ENCODE measurements around the gene SLC4A3. TPM values are rescaled to one million over a fixed set of nuclear protein-coding genes. Genes with fewer than 3 reads are reported as not detected.
A peak's percentile ranks its signal among the peaks of the same experiment; 100 is the strongest.

The SLC4A3 gene
- total and polyA plus RNA-seq, 2 of the 8 experiments (the other 6 are each of a cell fraction or from before 2014, with no cell fraction given): 4.8 to 7.4 TPM

DNA sequence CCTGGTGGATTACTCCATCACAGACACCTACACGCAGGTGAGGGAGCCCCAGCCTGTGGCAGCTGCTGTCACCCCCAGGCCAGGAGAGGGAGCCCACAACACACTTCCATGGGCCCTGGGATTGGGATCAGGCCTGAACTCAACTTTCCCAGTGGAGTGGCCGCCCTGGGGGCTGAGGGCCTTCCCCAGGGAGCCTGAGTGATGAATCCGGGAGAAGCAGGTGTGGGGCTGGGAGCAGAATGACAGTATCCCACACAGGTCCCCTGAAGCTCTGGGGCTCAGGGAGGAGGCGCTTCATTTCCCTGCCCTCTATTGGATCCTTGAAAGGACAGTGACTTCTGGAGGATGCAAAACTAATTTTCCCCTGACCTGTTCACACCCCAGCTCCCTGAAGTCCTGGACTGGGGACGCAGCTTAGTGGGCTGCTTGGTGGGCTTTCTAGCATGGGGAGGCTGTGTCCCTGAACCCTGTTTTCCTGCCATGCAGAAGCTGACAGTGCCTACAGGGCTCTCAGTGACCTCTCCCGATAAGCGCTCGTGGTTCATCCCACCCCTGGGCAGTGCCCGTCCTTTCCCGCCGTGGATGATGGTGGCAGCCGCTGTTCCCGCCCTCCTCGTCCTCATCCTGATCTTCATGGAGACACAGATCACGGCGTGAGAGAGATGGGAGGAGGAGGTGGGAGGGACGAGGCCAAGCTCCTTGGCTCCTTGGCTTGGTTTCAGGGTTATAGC lies 11.0 kb downstream of the SLC4A3 start (continued):
- TF ChIP-seq KDM4A (IDR thresholded peaks at IDR 0.05; ENCODE audit: low read depth, low read length, severe bottlenecking) (no peak), JUN (IDR thresholded peaks at IDR 0.05; ENCODE audit: low read depth, low read length) (no peak), SP2 (IDR thresholded peaks at IDR 0.05; ENCODE audit: low read length) (no peak), CEBPB (IDR thresholded peaks at IDR 0.05; ENCODE audit: low read depth, low read length) (0 out of 2 replicates have a peak, but pooled peaks have one; percentile 5), JUND (IDR thresholded peaks at IDR 0.05; ENCODE audit: low read length) (no peak), TAF1 (IDR thresholded peaks at IDR 0.05; ENCODE audit: low read depth, low read length) (no peak), SIRT6 (IDR thresholded peaks at IDR 0.05; ENCODE audit: low read length) (no peak), TBP (IDR thresholded peaks at IDR 0.05; ENCODE audit: low read depth, low read length) (no peak), ASH2L (IDR thresholded peaks at IDR 0.05; ENCODE audit: low read length) (no peak)
- TF ChIP-seq, protein P1, sequence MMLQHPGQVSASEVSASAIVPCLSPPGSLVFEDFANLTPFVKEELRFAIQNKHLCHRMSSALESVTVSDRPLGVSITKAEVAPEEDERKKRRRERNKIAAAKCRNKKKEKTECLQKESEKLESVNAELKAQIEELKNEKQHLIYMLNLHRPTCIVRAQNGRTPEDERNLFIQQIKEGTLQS (IDR thresholded peaks at IDR 0.05; ENCODE audit: insufficient read depth, low read depth, low read length): no peak
- TF ChIP-seq, protein P2, sequence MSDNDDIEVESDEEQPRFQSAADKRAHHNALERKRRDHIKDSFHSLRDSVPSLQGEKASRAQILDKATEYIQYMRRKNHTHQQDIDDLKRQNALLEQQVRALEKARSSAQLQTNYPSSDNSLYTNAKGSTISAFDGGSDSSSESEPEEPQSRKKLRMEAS (IDR thresholded peaks at IDR 0.05): no peak
